Measurements from ENCODE around the gene HS3ST2. TPM values are rescaled to one million over a fixed set of nuclear protein-coding genes. Genes with fewer than 3 reads are reported as not detected.

The HS3ST2 gene
- total and polyA plus RNA-seq, 2 of the 8 experiments (the other 6 are each of a cell fraction or from before 2014, with no cell fraction given), result 1.7 to 3.7 TPM

DNA sequence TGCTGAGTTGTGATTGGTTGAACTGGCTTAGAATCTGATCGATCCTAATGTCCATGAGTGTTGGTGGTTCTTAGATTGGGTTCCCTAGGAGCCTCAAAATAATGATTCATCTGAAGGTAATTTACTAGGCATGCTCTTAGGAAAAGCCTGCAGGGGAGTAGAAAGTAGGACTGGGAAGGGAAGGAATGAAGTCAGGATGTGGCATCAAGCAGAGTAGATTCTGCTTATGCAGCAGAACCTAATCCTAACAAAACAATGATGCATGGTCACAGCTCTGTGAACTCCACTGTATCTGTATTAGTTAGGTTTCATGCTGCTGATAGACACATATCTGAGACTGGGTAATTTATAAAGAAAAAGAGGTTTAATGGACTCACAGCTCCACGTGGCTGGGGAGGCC is 132.5 kb downstream of the HS3ST2 start:
- H2AFZ ChIP-seq (ENCODE audit: low read length), result no peak overlapping the region
- H3K23ac ChIP-seq (ENCODE audit: insufficient read length), result no peak overlapping the region
- no peak overlapping the region for H3K18ac ChIP-seq (ENCODE audit: extremely low read depth, low read length)
- no peaks in the 10 kb centered on the region for H3K79me1 ChIP-seq (ENCODE audit: low read depth, low read length)
- H4K91ac ChIP-seq (replicated peaks; ENCODE audit: insufficient read length, low read length), result no peak overlapping the region
- 81% methylated on average over 2 of the region's 2 CpGs; no CpG with 5 or more reads in 1 of the 2 experiments for WGBS, 2 experiments (ENCODE audit: extremely low coverage in 1 of 2, insufficient coverage in 1 of 2, insufficient read length in 1 of 2, insufficient replicate concordance in 2 of 2, low coverage in 1 of 2, low lambda C conversion rate in 2 of 2, missing lambda C conversion rate in 1 of 2)
- H4K8ac ChIP-seq (ENCODE audit: extremely low read depth, insufficient read depth, low read length), result no peak overlapping the region
- H3K27ac ChIP-seq (ENCODE audit: low read depth, low read length), result no peak overlapping the region
- DNase-seq (ENCODE audit: low read depth in 1 of 2, low spot score in 2 of 2) (no peak), FAIRE-seq (no peak)
- peaks cover 0 to 9% (median 3%) of the 10 kb centered on the region in 4 experiments; a peak in 4 of 7 replicates for H3K27me3 ChIP-seq (replicated peaks in 1 of 4; ENCODE audit: control insufficient read depth in 3 of 4, extremely low read depth in 1 of 4, insufficient read depth in 3 of 4, low read length in 3 of 4)
- no peak overlapping the region for H3K4me2 ChIP-seq (ENCODE audit: insufficient read depth in 1 of 2, low read depth in 2 of 2, low read length in 2 of 2)
- no peak overlapping the region for H2BK120ac ChIP-seq (replicated peaks; ENCODE audit: low read depth, low read length)
- H2AK5ac ChIP-seq (ENCODE audit: low read depth, low read length), result no peak overlapping the region
- H3K23me2 ChIP-seq (ENCODE audit: low read depth, low read length), result no peaks in the 10 kb centered on the region; the same call in none of the 2 replicates
- H2BK12ac ChIP-seq (ENCODE audit: low read depth, low read length), result no peak overlapping the region
- no peak for TF ChIP-seq RNF2 (IDR thresholded peaks at IDR 0.05; ENCODE audit: borderline replicate concordance, low read depth, low read length, missing control alignments, poor library complexity, severe bottlenecking)
- TF ChIP-seq TBP (IDR thresholded peaks at IDR 0.05; ENCODE audit: low read depth, low read length), result no peak
- no peak for TF ChIP-seq CEBPB (IDR thresholded peaks at IDR 0.05; ENCODE audit: low read depth, low read length)
- no peak for TF ChIP-seq SP2 (IDR thresholded peaks at IDR 0.05; ENCODE audit: low read length)
- no peak for TF ChIP-seq POU5F1 (IDR thresholded peaks at IDR 0.05; ENCODE audit: low read depth, low read length)
- no peak for TF ChIP-seq KDM5A (IDR thresholded peaks at IDR 0.05; ENCODE audit: low read length)
- TF ChIP-seq TAF7 (optimal IDR thresholded peaks at IDR 0.05; ENCODE audit: borderline replicate concordance, low read depth, low read length), result no peak
- no peak for TF ChIP-seq CHD1 (IDR thresholded peaks at IDR 0.05; ENCODE audit: low read depth, low read length)
- no peak for TF ChIP-seq MAFK (IDR thresholded peaks at IDR 0.05; ENCODE audit: low read depth, low read length)
- no peak for TF ChIP-seq BACH1 (IDR thresholded peaks at IDR 0.05; ENCODE audit: low read length)
- no peak for TF ChIP-seq RFX5 (IDR thresholded peaks at IDR 0.05; ENCODE audit: borderline replicate concordance, low read depth, low read length)
- no peak for TF ChIP-seq CBX8 (IDR thresholded peaks at IDR 0.05; ENCODE audit: borderline replicate concordance, low read depth, low read length)
- TF ChIP-seq CHD2 (IDR thresholded peaks at IDR 0.05; ENCODE audit: low read length), result no peak
- no peaks in the 10 kb centered on the region for H3K36me3 ChIP-seq (ENCODE audit: control insufficient read depth in 2 of 4, insufficient read depth in 4 of 4, low read length in 3 of 4)
- CTCF ChIA-PET (ENCODE audit: partially characterized antibody), result interaction anchor here (1.9 to 10.8 kb wide), 5 partner anchors 10 to 50 kb away, joined by 6 to 110 read pairs (median 9); no protein-coding TSS in a partner anchor
- H3K79me2 ChIP-seq (ENCODE audit: control insufficient read depth in 1 of 2, insufficient read depth in 2 of 2, low read length in 2 of 2), result no peaks in the 10 kb centered on the region
- no peak overlapping the region for H3K4ac ChIP-seq (replicated peaks; ENCODE audit: insufficient read length, low read depth, low read length)
- no peak overlapping the region for H3K14ac ChIP-seq (ENCODE audit: insufficient read length)
- POLR2A ChIA-PET (ENCODE audit: partially characterized antibody), result no interaction called here
- H3K9ac ChIP-seq (replicated peaks in 1 of 4; ENCODE audit: extremely low read depth in 1 of 4, low read depth in 3 of 4, low read length in 3 of 4), result no peak overlapping the region
- no peak overlapping the region for H3K56ac ChIP-seq (replicated peaks; ENCODE audit: insufficient read length, low read depth, low read length)
- no peak overlapping the region for H2BK15ac ChIP-seq (ENCODE audit: low read length)
- no peaks in the 10 kb centered on the region for H3K9me3 ChIP-seq (ENCODE audit: insufficient read depth in 2 of 2, low read depth in 1 of 2, low read length in 1 of 2)
- no peak overlapping the region for H2BK5ac ChIP-seq (ENCODE audit: low read depth, low read length)
- no peak overlapping the region for H3K4me3 ChIP-seq (ENCODE audit: extremely low read depth in 1 of 4, insufficient read depth in 2 of 4, low read depth in 3 of 4, low read length in 4 of 4)
- H4K20me1 ChIP-seq (replicated peaks in 1 of 2; ENCODE audit: control insufficient read depth in 1 of 2, insufficient read depth in 2 of 2, low read length in 2 of 2), result no peaks in the 10 kb centered on the region
- H2BK20ac ChIP-seq (ENCODE audit: low read length), result no peak overlapping the region
- H3K4me1 ChIP-seq (replicated peaks in 1 of 4; ENCODE audit: control insufficient read depth in 3 of 4, insufficient read depth in 4 of 4, low read length in 3 of 4), result peaks cover 0 to 5% (median 3%) of the 10 kb centered on the region in 4 experiments; a peak in 3 of 7 replicates
- no peak overlapping the region for H4K5ac ChIP-seq (ENCODE audit: insufficient read length, low read depth, low read length)
